RWPE2 (cell line): ENCODE data around the gene FGF10.

Experiments used
- ATAC-seq: fragments of 200-7000 bp; cut with Tn5 transposase; 3 replicates; pipeline ENCODE4 v1.9.1; 2021; ENCODE audit warnings: low read depth
- DNase-seq: peaks from one replicate; pipeline ENCODE4 v3.0.0-alpha.2; 2020; ENCODE audit warnings: low spot score
- H3K27ac ChIP-seq: fragments of 450-650 bp; 2 replicates; pipeline ENCODE4 v1.5.1; 2017; ENCODE audit warnings: mild to moderate bottlenecking; ENCODE audit not compliant: poor library complexity, severe bottlenecking
- H3K27me3 ChIP-seq: fragments of 250-450 bp; sonication (Bioruptor Pico); 2 replicates; pipeline ENCODE4 v1.5.1; 2021; ENCODE audit warnings: mild to moderate bottlenecking, moderate library complexity; ENCODE audit not compliant: insufficient read depth, poor library complexity, severe bottlenecking
- H3K36me3 ChIP-seq: fragments of 250-450 bp; sonication (Bioruptor Pico); 2 replicates; pipeline ENCODE4 v1.5.1; 2020; ENCODE audit warnings: low read depth, mild to moderate bottlenecking, moderate library complexity
- H3K4me1 ChIP-seq: fragments of 250-450 bp; sonication (Bioruptor Pico); 2 replicates; pipeline ENCODE4 v1.5.1; 2021; ENCODE audit warnings: mild to moderate bottlenecking, moderate library complexity; ENCODE audit not compliant: insufficient read depth, poor library complexity, severe bottlenecking
- H3K4me3 ChIP-seq: fragments of 250-450 bp; sonication (Bioruptor Pico); 2 replicates; pipeline ENCODE4 v1.5.1; 2021; ENCODE audit warnings: mild to moderate bottlenecking, moderate library complexity; ENCODE audit not compliant: severe bottlenecking
- H3K9me3 ChIP-seq: fragments of 250-450 bp; sonication (Bioruptor Pico); 2 replicates; pipeline ENCODE4 v1.5.1; 2021; ENCODE audit warnings: mild to moderate bottlenecking, moderate library complexity; ENCODE audit not compliant: severe bottlenecking
- TF ChIP-seq, protein P1 (sequence below): fragments of 450-650 bp; IDR thresholded peaks from one replicate; pipeline ENCODE4 v1.5.1; 2017; ENCODE audit warnings: mild to moderate bottlenecking, moderate library complexity; ENCODE audit not compliant: poor library complexity, severe bottlenecking

The FGF10 gene

GRCh38 chr5:44387921-44388320, 1.3 kb downstream of the FGF10 start:
- ATAC-seq (no peak), DNase-seq (no peak)
- TF ChIP-seq, protein P1, sequence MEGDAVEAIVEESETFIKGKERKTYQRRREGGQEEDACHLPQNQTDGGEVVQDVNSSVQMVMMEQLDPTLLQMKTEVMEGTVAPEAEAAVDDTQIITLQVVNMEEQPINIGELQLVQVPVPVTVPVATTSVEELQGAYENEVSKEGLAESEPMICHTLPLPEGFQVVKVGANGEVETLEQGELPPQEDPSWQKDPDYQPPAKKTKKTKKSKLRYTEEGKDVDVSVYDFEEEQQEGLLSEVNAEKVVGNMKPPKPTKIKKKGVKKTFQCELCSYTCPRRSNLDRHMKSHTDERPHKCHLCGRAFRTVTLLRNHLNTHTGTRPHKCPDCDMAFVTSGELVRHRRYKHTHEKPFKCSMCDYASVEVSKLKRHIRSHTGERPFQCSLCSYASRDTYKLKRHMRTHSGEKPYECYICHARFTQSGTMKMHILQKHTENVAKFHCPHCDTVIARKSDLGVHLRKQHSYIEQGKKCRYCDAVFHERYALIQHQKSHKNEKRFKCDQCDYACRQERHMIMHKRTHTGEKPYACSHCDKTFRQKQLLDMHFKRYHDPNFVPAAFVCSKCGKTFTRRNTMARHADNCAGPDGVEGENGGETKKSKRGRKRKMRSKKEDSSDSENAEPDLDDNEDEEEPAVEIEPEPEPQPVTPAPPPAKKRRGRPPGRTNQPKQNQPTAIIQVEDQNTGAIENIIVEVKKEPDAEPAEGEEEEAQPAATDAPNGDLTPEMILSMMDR, result no peak
- Histone ChIP-seq H3K9me3 (no peaks in the 10 kb centered on the region), H3K27me3 (peaks cover 90% of the 10 kb centered on the region), H3K36me3 (no peaks in the 10 kb centered on the region), H3K4me3 (no peak overlapping the region), H3K27ac (no peak overlapping the region), H3K4me1 (no peaks in the 10 kb centered on the region)

DNA sequence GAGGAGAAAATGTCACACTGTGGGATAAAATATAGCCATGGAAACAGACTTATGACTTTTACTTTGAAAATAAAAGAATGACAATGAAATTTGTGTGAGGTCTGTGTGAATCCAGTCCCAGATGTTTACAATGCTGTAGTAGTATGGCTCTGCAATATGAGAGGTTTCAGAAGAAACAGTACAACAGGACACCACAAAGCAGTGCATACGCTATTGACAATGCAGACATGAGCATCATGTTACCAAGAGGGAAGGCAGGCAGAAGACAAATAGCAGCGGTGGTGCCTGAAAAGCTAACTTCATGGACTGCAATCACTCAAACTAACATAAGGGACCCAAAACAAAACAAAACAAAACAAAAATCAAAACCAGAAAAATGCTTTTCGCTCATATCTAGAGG, 1.8 kb downstream of the FGF10 start:
- Histone ChIP-seq H3K36me3 (no peaks in the 10 kb centered on the region), H3K4me1 (no peaks in the 10 kb centered on the region), H3K4me3 (no peak overlapping the region), H3K27ac (no peak overlapping the region), H3K9me3 (no peaks in the 10 kb centered on the region), H3K27me3 (peaks cover 86% of the 10 kb centered on the region)
- DNase-seq, result no peak
- TF ChIP-seq, protein P1, result no peak
- no peak for ATAC-seq

GRCh38 chr5:44385291-44385900, 3.8 kb downstream of the FGF10 start:
- Histone ChIP-seq H3K36me3 (no peaks in the 10 kb centered on the region), H3K4me1 (no peaks in the 10 kb centered on the region), H3K4me3 (no peak overlapping the region), H3K27ac (no peak overlapping the region), H3K27me3 (peaks cover 67% of the 10 kb centered on the region), H3K9me3 (no peaks in the 10 kb centered on the region)
- no peak for ATAC-seq
- no peak for DNase-seq
- TF ChIP-seq, protein P1, result no peak

GRCh38 chr5:44384816-44385215, 4.4 kb downstream of the FGF10 start:
- Histone ChIP-seq H3K27me3 (peaks cover 62% of the 10 kb centered on the region), H3K4me3 (no peak overlapping the region), H3K4me1 (no peaks in the 10 kb centered on the region), H3K36me3 (no peaks in the 10 kb centered on the region), H3K9me3 (no peaks in the 10 kb centered on the region), H3K27ac (no peak overlapping the region)
- DNase-seq, result no peak
- ATAC-seq, result no peak
- TF ChIP-seq, protein P1, result no peak

DNA sequence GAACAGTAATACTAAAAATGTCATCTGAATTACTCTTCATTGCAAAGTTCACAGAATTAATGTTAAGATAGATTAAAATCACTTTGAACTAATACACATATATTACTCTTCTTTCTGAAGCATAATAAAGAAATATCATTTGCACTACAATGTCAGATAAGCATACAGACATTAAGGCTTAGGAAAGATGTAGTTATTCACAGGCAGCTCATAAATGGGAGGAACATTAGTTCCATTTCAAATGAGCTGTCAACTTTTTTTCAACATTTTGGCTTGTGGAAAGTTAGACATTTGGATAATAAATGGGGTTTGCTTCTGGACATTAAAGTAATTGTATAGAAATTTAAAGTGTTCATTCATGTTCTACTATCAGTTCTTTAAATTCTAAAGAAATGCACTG, 6.3 kb downstream of the FGF10 start:
- DNase-seq (no peak), ATAC-seq (no peak)
- Histone ChIP-seq H3K4me1 (no peaks in the 10 kb centered on the region), H3K9me3 (no peaks in the 10 kb centered on the region), H3K36me3 (no peaks in the 10 kb centered on the region), H3K27ac (no peak overlapping the region), H3K4me3 (no peak overlapping the region), H3K27me3 (peaks cover 44% of the 10 kb centered on the region)
- TF ChIP-seq, protein P1, result no peak
